Loucy (cell line): ENCODE measurements around the gene KIF3B.

Experiments used
- H2AFZ ChIP-seq: fragments of 200-600 bp; sonication (generic); 2 replicates; pipeline ENCODE4 v1.6.0; 2016; ENCODE audit warnings: antibody characterized with exemption, mild to moderate bottlenecking, low read length, moderate library complexity
- H3F3A ChIP-seq: fragments of 200-600 bp; 2 replicates; pipeline ENCODE4 v1.6.0; 2016; ENCODE audit warnings: antibody characterized with exemption, low read depth, mild to moderate bottlenecking
- H3K27me3 ChIP-seq: fragments of 200-600 bp; sonication (generic); 2 replicates; pipeline ENCODE4 v1.6.1; 2014; ENCODE audit warnings: low read length, mild to moderate bottlenecking; ENCODE audit not compliant: insufficient read depth, poor library complexity, severe bottlenecking
- H3K36me3 ChIP-seq: fragments of 200-600 bp; sonication (generic); 2 replicates; pipeline ENCODE4 v1.6.1; 2016; ENCODE audit warnings: low read length; ENCODE audit not compliant: insufficient read depth
- H3K4me1 ChIP-seq: fragments of 200-600 bp; sonication (generic); 2 replicates; pipeline ENCODE4 v1.5.1; 2014; ENCODE audit warnings: low read length, mild to moderate bottlenecking; ENCODE audit not compliant: insufficient read depth, poor library complexity, severe bottlenecking
- H3K4me2 ChIP-seq: fragments of 200-600 bp; sonication (generic); 2 replicates; pipeline ENCODE4 v1.6.0; 2014; ENCODE audit warnings: antibody characterized with exemption, low read length, low read depth, mild to moderate bottlenecking; ENCODE audit not compliant: poor library complexity, severe bottlenecking
- H3K4me3 ChIP-seq: fragments of 200-600 bp; sonication (generic); 2 replicates; pipeline ENCODE4 v1.5.1; 2014; ENCODE audit warnings: low read length, mild to moderate bottlenecking, mixed read lengths; ENCODE audit not compliant: poor library complexity, severe bottlenecking
- H3K79me2 ChIP-seq: fragments of 200-600 bp; sonication (generic); 2 replicates; pipeline ENCODE4 v1.6.1; 2014; ENCODE audit warnings: low read length; ENCODE audit not compliant: insufficient read depth
- H3K9ac ChIP-seq: fragments of 200-600 bp; sonication (generic); 2 replicates; pipeline ENCODE4 v1.6.0; 2014; ENCODE audit warnings: mild to moderate bottlenecking, low read depth, low read length, moderate library complexity; ENCODE audit not compliant: poor library complexity, severe bottlenecking
- H3K9me2 ChIP-seq: fragments of 200-600 bp; sonication (generic); replicated peaks from 2 replicates; pipeline ENCODE4 v1.6.1; 2016; ENCODE audit warnings: low read depth, low read length, mixed read lengths
- H3K9me3 ChIP-seq: fragments of 200-600 bp; sonication (generic); 2 replicates; pipeline ENCODE4 v1.6.1; 2014; ENCODE audit warnings: mild to moderate bottlenecking, antibody characterized with exemption, low read length, low read depth; ENCODE audit not compliant: insufficient read depth
- H4K20me1 ChIP-seq: fragments of 200-600 bp; sonication (generic); 2 replicates; pipeline ENCODE4 v1.6.0; 2014; ENCODE audit warnings: antibody characterized with exemption, low read length, mild to moderate bottlenecking; ENCODE audit not compliant: insufficient read depth, poor library complexity, severe bottlenecking
- CTCF ChIP-seq: fragments of 200-600 bp; sonication (generic); conservative IDR thresholded peaks from 2 replicates; pipeline ENCODE4 v1.5.1; 2014; ENCODE audit warnings: mild to moderate bottlenecking, antibody characterized with exemption, low read length
- EZH2phosphoT487 ChIP-seq: fragments of 200-600 bp; IDR thresholded peaks from 2 replicates; pipeline ENCODE4 v1.6.1; 2018; ENCODE audit warnings: antibody characterized with exemption, mild to moderate bottlenecking, moderate library complexity, borderline replicate concordance

Gene KIF3B

GRCh38 chr20:32302507-32302872 lies 25.0 kb downstream of the KIF3B start:
- Histone ChIP-seq H3K9me2 (no peaks in the 10 kb centered on the region), H3K4me3 (no peak overlapping the region), H3K9me3 (no peaks in the 10 kb centered on the region), H3K79me2 (no peaks in the 10 kb centered on the region), H4K20me1 (no peaks in the 10 kb centered on the region), H3K4me2 (no peak overlapping the region), H3K9ac (no peak overlapping the region), H3K36me3 (no peaks in the 10 kb centered on the region), H3K27me3 (no peaks in the 10 kb centered on the region), H3K4me1 (no peaks in the 10 kb centered on the region), H2AFZ (no peak overlapping the region), H3F3A (no peaks in the 10 kb centered on the region)
- no peak for TF ChIP-seq CTCF
- TF ChIP-seq EZH2phosphoT487 = no peak

- Histone ChIP-seq H3K4me2 (no peak overlapping the region), H3K4me3 (no peak overlapping the region), H3F3A (no peaks in the 10 kb centered on the region), H3K79me2 (no peaks in the 10 kb centered on the region), H2AFZ (no peak overlapping the region), H3K36me3 (no peaks in the 10 kb centered on the region), H4K20me1 (no peaks in the 10 kb centered on the region), H3K27me3 (no peaks in the 10 kb centered on the region), H3K9me2 (no peaks in the 10 kb centered on the region), H3K9ac (no peak overlapping the region), H3K4me1 (no peaks in the 10 kb centered on the region), H3K9me3 (no peaks in the 10 kb centered on the region)
- TF ChIP-seq CTCF = no peak
- TF ChIP-seq EZH2phosphoT487 = no peak
Measured at GRCh38 chr20:32304131-32304746, 26.8 kb downstream of the KIF3B start.

- H3K9me3 ChIP-seq = no peaks in the 10 kb centered on the region
- H3K79me2 ChIP-seq = no peaks in the 10 kb centered on the region
- no peak overlapping the region for H3K9ac ChIP-seq
- H3K4me1 ChIP-seq = no peaks in the 10 kb centered on the region
- H4K20me1 ChIP-seq = no peaks in the 10 kb centered on the region
- H2AFZ ChIP-seq = no peak overlapping the region
- no peaks in the 10 kb centered on the region for H3K9me2 ChIP-seq
- TF ChIP-seq CTCF = no peak
- no peak for TF ChIP-seq EZH2phosphoT487
- H3K4me3 ChIP-seq = no peak overlapping the region
- H3K36me3 ChIP-seq = peaks cover 18% of the 10 kb centered on the region; the same call in 1 of the 2 replicates
- no peaks in the 10 kb centered on the region for H3F3A ChIP-seq
- H3K27me3 ChIP-seq = no peaks in the 10 kb centered on the region
- H3K4me2 ChIP-seq = no peak overlapping the region
Measured at GRCh38 chr20:32312718-32313424, 35.4 kb downstream of the KIF3B start.
